Activated CD8-positive, alpha-beta memory T cell treated with anti-CD3 and anti-CD28 coated beads for 1 hour (primary cell): Measurements from ENCODE around the gene ENOSF1.

Experiments used
- DNase-seq, 2 donors: peaks; one replicate each; pipeline ENCODE4 v3.0.0-alpha.2; 2020; ENCODE audit warnings: low read depth in 1 of 2; ENCODE audit errors: extremely low read depth in 1 of 2

Gene ENOSF1

DNA sequence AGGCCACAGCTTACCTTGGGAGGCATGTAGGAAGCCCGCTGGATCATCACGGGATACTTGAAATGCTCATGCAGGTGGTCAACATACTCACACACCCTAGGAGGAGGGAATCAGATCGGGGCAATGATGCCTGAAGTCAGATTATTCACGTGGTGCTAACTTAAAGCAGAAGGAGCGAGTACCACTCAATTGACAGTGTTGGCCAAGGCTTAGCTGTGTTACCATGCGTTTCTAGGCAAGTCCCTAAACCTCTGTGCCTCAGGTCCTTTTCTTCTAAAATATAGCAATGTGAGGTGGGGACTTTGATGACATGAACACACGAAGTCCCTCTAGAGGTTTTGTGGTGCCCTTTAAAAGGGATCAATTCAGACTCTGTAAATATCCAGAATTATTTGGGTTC is 37.1 kb downstream of the ENOSF1 start:
- DNase-seq: no peak

DNA sequence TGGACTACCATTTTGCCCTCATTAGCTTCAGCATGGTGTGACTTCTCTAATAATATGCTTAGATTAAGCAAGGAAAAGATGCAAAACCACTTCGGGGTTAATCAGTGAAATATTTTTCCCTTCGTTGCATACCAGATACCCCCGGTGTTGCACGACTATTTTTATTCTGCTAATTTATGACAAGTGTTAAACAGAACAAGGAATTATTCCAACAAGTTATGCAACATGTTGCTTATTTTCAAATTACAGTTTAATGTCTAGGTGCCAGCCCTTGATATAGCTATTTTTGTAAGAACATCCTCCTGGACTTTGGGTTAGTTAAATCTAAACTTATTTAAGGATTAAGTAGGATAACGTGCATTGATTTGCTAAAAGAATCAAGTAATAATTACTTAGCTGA is 38.7 kb downstream of the ENOSF1 start:
- DNase-seq: no peak

DNA sequence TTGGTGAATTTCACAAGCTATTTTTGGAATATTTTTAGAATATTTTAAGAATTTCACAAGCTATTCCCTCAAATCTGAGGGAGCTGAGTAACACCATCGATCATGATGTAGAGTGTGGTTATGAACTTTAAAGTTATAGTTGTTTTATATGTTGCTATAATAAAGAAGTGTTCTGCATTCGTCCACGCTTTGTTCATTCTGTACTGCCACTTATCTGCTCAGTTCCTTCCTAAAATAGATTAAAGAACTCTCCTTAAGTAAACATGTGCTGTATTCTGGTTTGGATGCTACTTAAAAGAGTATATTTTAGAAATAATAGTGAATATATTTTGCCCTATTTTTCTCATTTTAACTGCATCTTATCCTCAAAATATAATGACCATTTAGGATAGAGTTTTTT is 39.1 kb downstream of the ENOSF1 start:
- no peak for DNase-seq

DNA sequence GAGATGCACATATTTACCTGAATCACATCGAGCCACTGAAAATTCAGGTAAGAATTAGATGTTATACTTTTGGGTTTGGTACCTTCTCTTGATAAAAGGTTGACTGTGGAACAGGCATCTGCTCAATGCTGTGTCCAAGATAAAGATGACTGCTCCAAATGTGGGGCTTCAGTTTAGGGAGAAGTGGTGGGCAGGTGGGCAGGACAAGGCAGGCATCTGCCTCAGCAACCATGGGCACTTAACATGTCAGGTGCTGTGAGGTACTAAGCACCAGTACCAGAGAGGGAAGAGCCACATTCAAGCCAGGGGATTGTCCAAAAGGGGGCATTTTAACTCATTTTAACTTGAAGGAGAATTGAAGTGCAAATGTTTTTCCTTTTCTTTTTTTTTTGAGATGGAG is 41.0 kb downstream of the ENOSF1 start:
- no peak for DNase-seq

DNA sequence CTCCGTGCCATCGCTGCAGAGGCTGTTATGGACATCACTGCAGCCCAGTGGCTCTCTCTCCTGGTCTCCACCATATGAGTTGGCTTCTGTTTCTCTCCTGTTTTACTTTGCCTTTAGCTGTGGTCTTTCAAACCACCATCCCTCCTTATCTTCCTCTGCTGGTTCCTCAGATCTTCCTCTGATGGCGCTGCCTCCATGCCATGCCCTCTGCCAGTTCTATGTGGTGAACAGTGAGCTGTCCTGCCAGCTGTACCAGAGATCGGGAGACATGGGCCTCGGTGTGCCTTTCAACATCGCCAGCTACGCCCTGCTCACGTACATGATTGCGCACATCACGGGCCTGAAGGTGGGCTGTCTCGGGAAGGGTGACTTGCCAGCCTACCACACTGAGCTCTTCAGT is 41.9 kb downstream of the ENOSF1 start:
- no peak for DNase-seq

- no peak for DNase-seq
Observed at GRCh38 chr18:669077-669476, 43.4 kb downstream of the ENOSF1 start.

GRCh38 chr18:668260-668659 is 44.2 kb downstream of the ENOSF1 start:
- no peak for DNase-seq

DNA sequence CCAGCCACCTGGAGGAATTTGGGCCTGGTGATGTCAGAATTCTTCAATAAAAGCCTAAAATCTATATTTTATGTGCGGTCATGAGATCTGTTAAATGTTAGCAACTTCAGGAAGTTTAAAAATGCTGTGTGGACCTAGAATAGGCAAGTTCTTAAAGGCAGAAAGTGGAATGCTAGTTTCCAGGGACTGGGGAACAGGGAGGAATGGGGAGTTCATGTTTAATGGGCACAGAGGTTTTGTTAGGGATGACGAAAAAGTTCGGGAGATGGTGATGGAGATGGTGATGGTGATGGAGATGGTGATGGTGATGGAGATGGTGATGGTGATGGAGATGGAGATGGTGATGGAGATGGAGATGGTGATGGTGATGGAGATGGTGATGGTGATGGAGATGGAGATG is 45.8 kb downstream of the ENOSF1 start:
- DNase-seq: no peak

- no peak for DNase-seq
Observed at GRCh38 chr18:666177-666576, 46.3 kb downstream of the ENOSF1 start.

DNA sequence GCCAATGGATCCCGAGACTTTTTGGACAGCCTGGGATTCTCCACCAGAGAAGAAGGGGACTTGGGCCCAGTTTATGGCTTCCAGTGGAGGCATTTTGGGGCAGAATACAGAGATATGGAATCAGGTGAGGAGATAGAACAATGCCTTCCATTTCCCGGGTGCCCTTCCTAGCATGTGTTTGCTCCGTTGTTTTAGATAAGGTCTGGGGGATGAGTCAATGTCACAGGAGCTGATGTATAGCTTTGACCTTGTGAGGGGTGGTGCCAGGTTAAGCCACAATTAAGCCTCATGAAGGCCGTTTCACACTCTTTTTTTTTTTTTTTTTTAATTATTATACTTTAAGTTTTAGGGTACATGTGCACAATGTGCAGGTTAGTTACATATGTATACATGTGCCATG is 50.2 kb downstream of the ENOSF1 start:
- DNase-seq: no peak

- DNase-seq: no peak
Observed at GRCh38 chr18:659597-659996, 52.8 kb downstream of the ENOSF1 start.

GRCh38 chr18:658947-659533 is 53.4 kb downstream of the ENOSF1 start:
- DNase-seq: no peak

- peak in 1 of 2 donors; percentile 32 for DNase-seq
Observed at GRCh38 chr18:658001-658946, 54.2 kb downstream of the ENOSF1 start.

DNA sequence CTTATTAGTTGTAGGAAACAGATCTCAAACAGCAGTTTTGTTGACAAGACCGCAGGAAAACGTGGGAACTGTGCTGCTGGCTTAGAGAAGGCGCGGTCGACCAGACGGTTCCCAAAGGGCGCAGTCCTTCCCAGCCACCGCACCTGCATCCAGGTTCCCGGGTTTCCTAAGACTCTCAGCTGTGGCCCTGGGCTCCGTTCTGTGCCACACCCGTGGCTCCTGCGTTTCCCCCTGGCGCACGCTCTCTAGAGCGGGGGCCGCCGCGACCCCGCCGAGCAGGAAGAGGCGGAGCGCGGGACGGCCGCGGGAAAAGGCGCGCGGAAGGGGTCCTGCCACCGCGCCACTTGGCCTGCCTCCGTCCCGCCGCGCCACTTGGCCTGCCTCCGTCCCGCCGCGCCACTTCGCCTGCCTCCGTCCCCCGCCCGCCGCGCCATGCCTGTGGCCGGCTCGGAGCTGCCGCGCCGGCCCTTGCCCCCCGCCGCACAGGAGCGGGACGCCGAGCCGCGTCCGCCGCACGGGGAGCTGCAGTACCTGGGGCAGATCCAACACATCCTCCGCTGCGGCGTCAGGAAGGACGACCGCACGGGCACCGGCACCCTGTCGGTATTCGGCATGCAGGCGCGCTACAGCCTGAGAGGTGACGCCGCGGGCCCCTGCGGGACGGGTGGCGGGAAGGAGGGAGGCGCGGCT is 55.0 kb downstream of the ENOSF1 start, which contains the start of gene TYMS:
TSS of gene TYMS (plus strand) at position 343 of the 690 bp plus-strand sequence. CDS start at position 433, 90 bp downstream.
- DNase-seq: no peak

GRCh38 chr18:655445-655844 is 57.0 kb downstream of the ENOSF1 start:
- DNase-seq: no peak

DNA sequence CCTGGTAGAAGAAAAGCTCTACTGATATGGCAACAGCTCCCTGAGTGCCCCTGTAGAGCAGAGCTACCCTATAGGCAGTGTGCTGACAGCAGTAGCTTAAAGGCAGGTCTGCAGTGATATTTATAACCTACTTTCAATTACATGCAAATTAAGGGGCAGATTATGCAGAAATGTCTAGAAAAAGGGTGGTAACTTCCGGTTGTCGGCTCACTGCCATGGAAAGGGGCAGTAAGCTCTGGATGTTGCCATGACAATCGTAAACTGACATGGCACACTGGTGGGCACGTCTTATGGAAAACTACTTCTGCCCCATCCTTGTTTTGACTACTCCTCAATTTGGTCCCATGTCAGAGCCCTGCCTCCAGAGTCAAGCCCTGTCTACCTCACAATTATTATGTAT is 57.8 kb downstream of the ENOSF1 start:
- no peak for DNase-seq

- DNase-seq: no peak
Observed at GRCh38 chr18:653512-653911, 58.9 kb downstream of the ENOSF1 start.

DNA sequence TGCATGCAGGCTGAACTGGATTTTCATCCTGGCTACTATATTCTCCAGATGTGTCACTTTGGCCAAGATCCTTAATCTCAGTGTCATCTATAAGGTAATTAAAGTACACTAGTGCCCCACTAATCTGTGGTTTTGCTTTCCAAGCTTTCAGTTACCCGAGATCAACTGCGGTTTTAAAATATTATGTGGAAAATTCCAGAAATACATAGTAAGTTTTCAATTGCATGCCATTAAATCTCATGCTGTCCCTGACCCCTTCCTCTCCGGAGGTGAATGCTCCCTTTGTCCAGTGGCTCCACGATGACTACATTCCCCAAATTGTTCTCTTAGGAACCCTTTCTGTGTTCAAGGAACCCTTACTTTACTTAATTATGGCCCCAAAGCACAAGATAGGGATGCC is 60.3 kb downstream of the ENOSF1 start:
- no peak for DNase-seq

- no peak for DNase-seq
Observed at GRCh38 chr18:650428-650858, 62.0 kb downstream of the ENOSF1 start.

- DNase-seq: no peak
Observed at GRCh38 chr18:649341-649740, 63.1 kb downstream of the ENOSF1 start.

GRCh38 chr18:647304-647703 is 65.1 kb downstream of the ENOSF1 start:
- no peak for DNase-seq
